ENCODE results near the gene COBLL1.
A peak's percentile ranks its signal among the peaks of the same experiment; 100 is the strongest.

The COBLL1 gene

GRCh38 chr2:164703915-164704706 lies 137.5 kb downstream of the COBLL1 start:
- no peak for DNase-seq

- no peak for DNase-seq
Observed at GRCh38 chr2:164701565-164701964, 140.1 kb downstream of the COBLL1 start.

GRCh38 chr2:164700390-164700789 lies 141.2 kb downstream of the COBLL1 start:
- DNase-seq: no peak

GRCh38 chr2:164697688-164698461 lies 143.7 kb downstream of the COBLL1 start:
- peak; percentile 49 for DNase-seq

GRCh38 chr2:164696634-164697033 lies 145.0 kb downstream of the COBLL1 start:
- DNase-seq: no peak

GRCh38 chr2:164694275-164694695 lies 147.3 kb downstream of the COBLL1 start:
- DNase-seq: no peak

GRCh38 chr2:164693834-164694233 lies 147.8 kb downstream of the COBLL1 start:
- no peak for DNase-seq

- DNase-seq: no peak
Observed at GRCh38 chr2:164693390-164693789, 148.2 kb downstream of the COBLL1 start.

GRCh38 chr2:164692958-164693357 lies 148.7 kb downstream of the COBLL1 start:
- DNase-seq: no peak

- no peak for DNase-seq
Observed at GRCh38 chr2:164692114-164692513, 149.5 kb downstream of the COBLL1 start.

- no peak for DNase-seq
Observed at GRCh38 chr2:164691346-164691887, 150.2 kb downstream of the COBLL1 start.

- no peak for DNase-seq
Observed at GRCh38 chr2:164690361-164690760, 151.3 kb downstream of the COBLL1 start.

- no peak for DNase-seq
Observed at GRCh38 chr2:164688896-164689419, 152.7 kb downstream of the COBLL1 start.

- DNase-seq: no peak
Observed at GRCh38 chr2:164681009-164681408, 160.6 kb downstream of the COBLL1 start.

GRCh38 chr2:164678631-164679149 lies 162.9 kb downstream of the COBLL1 start:
- DNase-seq: no peak

GRCh38 chr2:164677733-164678132 lies 163.9 kb downstream of the COBLL1 start:
- no peak for DNase-seq

- no peak for DNase-seq
Observed at GRCh38 chr2:164677271-164677670, 164.4 kb downstream of the COBLL1 start.

- DNase-seq: no peak
Observed at GRCh38 chr2:164675687-164676086, 165.9 kb downstream of the COBLL1 start.

- no peak for DNase-seq
Observed at GRCh38 chr2:164675027-164675426, 166.6 kb downstream of the COBLL1 start.

- DNase-seq: no peak
Observed at GRCh38 chr2:164671664-164672396, 169.8 kb downstream of the COBLL1 start.

GRCh38 chr2:164669291-164669690 lies 172.3 kb downstream of the COBLL1 start:
- DNase-seq: no peak

GRCh38 chr2:164667566-164667965 lies 174.1 kb downstream of the COBLL1 start:
- no peak for DNase-seq

- DNase-seq: no peak
Observed at GRCh38 chr2:164664070-164664469, 177.6 kb downstream of the COBLL1 start.

All from OCI-M1 (cell line).